AG08396 (cell line): ENCODE results near the gene CABLES1.
A peak's percentile ranks its signal among the peaks of the same experiment; 100 is the strongest.

Experiments used
- DNase-seq: peaks from one replicate; pipeline ENCODE4 v3.0.0; 2012; ENCODE audit warnings: low spot score, mixed read lengths

CABLES1 gene

GRCh38 chr18:23169673-23170044 is 34.4 kb downstream of the CABLES1 start:
- no peak for DNase-seq

- DNase-seq, result no peak
Measured at GRCh38 chr18:23170137-23170536, 34.9 kb downstream of the CABLES1 start.

GRCh38 chr18:23171581-23172156 is 36.4 kb downstream of the CABLES1 start:
- DNase-seq, result no peak

- DNase-seq, result no peak
Measured at GRCh38 chr18:23172591-23173380, 37.5 kb downstream of the CABLES1 start.

DNA sequence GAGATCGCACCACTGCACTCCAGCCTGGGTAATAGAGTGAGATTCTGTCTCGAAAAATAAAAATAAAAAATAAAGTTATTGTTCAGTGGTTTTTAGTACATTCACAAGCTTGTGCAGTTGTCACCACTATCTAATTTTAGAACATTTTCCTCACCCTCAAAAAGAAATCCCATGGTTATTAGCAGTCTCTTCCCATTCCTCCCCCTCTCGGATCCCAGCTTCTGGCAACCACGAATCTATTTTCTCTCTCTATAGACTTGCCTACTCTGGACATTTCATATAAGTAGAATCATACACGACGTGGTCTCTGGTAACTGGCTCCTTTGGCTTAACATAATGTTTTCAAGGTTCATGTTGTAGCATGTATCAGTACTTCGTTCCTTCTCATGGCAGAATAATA is 38.6 kb downstream of the CABLES1 start:
- DNase-seq, result no peak

DNA sequence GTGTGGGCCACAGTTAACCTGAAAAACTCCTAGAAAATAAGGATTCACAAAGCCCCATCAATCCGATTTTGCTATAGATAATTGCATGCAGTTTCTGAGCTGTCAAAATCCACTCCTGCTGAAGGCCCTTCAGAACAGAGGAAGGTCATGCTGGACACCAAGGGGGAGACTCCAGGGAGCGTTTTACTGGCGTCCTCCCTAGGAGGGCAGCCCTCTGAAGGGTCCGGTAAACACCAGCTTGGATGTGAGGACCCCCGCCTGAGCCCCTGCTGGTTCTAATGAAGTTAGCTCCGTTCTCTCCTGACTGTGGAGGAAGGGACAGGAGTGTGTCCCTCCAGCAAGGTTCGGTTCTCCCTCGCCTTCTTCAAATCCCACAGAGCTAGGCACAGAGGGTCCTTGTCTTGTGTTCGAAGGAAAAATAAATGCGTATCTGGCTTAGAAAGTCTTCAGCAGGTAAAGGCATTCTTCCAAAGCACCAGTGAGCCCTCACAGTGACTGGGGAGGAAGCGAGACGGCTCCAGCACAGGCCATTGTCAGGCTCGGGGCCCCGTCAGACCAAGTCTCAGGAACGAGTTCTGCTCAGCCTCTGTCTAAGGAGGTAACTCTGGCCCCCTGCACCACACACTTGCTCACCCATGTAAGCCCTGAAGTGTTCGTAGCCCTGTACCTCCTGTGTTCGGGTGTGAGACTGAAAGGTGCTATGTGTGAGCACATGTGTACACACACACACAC is 41.6 kb downstream of the CABLES1 start:
- no peak for DNase-seq

DNA sequence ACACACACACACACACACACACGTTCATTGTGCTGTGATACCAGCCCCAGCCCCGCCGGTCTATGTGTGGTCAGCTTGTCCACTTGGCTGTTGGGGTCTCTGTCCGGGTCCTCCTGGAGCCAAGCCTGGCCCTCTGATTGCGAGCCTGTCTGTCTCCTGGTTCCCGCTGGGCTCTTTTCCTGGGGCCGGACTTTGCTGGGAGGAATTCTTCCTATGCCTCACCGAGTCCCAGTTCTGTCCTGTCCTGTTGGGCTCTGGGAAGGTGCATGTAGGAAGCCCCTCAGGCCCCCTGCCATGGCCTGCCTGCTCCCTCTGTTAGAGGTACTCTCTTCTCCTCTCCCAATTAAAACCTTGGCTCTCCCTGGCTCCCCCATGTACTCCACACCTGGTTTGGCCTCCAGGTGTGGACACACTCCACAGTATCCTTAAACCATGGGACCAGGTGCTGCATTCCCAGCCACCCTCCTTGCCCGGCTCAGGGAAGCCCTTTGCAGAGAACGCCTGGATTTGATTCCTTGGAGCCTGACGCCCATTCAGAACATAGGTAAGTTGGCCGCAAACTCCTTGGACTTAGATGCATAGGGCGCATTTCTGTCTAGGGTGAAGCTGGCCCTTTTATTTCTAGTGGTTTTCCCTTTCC is 42.3 kb downstream of the CABLES1 start:
- DNase-seq, result no peak

DNA sequence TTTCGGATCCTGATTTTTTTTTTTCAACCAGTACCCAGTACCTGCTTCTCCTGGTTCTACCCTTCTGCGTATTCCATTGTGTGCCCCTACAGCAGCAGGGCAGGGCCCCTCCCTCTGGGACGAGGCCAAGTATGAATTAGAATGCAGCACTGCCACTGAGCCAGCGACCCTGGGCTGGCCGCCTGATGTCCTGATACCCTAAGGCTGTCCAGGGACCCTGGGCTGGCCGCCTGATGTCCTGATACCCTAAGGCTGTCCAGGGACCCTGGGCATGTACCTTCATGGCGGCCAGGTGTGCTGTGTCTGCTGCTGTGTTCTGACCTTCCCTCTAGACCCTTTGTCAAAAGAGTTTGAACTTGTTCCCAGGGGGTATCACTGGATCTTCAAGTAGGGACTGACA is 42.9 kb downstream of the CABLES1 start:
- DNase-seq, result no peak

DNA sequence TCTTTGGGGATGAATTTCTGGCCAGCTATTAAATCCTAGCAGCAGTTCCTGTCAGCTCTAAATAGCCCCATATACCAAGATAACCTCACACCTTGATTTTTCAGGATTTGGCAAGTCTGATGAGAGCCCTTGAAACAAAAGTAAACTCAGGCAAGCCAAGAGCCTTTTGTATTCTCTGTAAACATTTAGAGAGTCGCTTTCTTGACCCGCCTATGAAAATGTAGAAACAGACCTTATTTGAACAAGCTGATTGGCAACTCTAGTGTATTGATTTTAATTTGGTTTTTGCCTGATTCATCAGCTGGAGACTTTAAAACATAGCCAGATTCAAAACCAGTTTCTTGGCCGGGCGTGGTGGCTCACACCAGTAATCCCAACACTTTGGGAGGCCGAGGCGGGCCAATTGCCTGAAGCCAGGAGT is 43.4 kb downstream of the CABLES1 start:
- DNase-seq, result no peak

DNA sequence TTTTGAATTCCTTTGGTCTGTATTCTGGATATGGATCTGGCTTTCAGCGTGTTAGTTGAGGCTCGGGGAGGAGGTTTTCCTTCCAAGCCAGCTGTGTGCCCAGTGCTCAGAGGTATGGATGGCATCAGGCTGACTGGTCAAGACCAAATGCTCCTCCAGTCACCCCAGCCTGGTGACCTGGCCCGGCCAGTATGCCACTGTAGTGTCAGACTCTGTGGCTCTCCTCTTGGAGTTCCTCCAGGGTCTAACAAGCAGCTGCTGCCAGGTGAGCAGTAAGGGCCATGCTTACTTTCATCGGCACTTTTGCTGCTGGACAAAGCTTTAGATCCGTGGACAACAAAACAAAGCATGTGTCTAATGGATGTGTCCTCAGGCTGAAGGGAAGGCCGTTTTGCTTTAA is 44.1 kb downstream of the CABLES1 start:
- no peak for DNase-seq

GRCh38 chr18:23181547-23181946 is 46.3 kb downstream of the CABLES1 start:
- no peak for DNase-seq

DNA sequence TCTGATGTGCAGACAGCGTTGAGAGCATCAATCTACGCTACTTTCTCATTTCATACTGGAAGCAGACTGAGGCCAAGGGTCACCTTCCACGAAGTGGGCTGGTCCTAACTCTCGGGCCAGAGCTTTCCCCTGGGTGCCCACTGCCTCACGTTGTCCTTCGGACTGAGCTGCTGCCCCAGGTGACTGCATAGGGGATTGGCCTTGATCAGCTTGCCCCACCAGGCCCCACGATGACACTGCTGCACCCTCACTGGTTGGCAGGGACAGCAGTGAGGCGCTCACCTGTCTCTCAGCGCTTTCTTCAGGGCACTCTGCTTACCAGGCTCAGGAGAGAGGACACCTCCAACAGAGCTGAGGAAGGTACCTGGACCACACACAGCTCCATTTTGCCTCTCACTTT is 47.3 kb downstream of the CABLES1 start:
- DNase-seq, result no peak

DNA sequence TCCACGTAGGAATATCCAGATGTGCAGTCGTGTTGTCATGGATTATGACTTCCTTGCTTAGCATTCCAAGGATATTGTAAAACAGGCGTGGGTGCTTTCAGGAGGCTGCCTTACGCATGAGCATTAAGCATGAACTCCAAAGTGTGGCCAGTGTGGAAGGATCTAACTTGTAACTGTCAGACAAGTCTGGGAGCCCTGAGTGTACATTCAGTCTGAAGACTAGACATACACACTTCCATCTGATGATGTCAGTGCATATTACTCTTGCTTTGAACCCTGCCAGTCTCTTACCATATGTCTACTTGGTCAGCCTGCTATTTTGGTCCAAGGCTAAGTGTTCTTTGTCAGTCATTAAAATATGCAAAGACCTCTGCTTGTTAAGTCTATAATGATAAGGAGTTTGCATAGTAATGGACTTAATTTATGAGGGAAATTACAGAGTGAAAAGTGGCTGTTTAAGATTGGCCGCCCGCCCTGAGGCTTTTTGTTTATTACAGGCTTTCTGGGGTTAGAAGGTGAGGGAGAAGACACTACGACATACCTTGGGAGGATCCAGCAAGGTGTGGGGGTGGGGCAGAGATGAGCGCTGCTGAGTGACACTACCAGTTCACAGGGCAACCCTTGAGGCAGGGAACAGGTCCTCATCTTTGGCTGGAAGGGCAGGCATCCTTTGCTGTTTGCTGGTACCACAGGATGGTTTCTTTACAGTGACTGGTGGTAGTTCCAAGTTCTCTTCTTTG is 48.3 kb downstream of the CABLES1 start:
- peak; percentile 38 for DNase-seq

DNA sequence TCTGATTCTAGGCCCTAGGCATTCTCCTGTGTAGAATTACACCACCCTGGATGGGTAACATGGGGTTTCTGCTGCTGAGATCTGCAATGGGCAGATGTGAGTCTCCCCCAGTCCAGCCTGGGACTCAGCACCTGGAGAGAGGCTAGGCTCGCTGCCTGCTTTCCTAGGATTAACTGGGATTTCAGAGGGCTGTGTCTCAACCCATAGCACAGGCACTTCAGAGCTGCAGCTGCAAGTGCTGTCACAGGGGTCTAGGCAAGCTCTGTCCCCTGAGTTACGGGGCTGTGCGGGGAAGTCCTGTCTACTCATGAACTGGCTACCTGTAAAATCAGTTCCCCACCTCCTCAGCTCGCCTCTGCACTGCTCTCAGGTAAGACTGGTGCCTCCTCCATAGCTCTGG is 51.5 kb downstream of the CABLES1 start:
- DNase-seq, result no peak

GRCh38 chr18:23188068-23188760 is 52.9 kb downstream of the CABLES1 start:
- DNase-seq, result no peak

DNA sequence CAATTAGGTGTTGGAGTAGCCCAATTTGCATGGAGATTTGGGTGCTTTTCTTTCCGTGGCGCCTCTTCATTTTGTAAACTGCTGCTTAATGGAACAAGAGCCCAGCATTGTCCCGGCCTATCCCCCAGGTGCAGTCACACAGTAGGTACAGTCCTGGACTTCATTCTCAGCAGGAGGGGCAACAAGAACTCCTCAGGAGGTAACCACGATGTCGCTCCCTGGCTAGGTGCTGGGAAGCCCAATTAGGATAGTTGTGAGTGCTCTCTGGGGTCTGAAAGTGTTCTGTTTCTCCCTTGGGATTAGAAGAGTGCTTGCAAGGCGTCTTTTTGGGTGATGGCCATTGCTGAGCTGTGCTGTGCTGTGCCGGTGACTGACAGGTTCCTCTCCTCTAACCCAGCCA is 53.8 kb downstream of the CABLES1 start:
- no peak for DNase-seq

DNA sequence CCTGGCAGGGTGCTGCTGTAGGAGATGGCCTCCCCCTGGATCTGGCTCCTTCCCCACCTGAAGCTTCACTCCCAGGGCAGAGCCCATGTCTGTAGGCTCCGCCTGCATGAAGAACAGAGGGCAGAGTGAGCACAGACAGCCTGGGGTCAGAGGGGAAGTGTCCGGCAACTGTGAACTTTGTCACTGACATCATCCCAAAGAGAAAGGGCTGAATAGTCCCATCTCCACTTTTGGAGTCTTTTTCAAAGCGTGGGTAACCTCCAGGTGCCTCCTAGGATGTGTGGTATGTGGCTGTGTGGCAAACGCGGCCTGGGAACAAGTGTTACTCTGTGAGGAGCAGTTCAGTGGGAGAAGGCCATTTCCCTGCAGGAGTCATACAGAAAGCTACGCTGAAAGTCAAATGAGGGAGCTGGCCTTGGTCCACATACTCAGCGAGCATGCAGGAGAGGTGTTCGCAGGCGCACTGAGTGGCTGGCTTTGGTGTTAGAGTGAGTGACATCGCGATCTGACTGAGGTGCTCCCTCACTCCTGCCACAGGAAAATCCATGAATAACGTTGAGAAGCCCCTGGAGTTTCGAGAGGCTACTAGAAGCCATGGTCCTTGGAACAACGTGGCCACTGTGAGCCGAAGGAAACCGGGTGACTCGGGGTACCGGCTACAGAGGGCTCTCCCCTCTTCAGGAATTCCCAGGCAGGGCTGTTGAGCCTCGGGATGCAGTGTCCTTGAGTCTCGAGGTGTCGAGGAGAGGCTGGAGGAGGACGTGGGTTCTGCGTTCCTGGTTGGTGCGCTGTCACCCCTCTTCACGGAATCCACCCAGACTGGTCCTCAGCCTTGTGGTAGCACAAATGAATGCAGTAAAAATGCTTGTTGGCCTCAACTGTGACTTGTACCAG is 54.7 kb downstream of the CABLES1 start:
- no peak for DNase-seq

DNA sequence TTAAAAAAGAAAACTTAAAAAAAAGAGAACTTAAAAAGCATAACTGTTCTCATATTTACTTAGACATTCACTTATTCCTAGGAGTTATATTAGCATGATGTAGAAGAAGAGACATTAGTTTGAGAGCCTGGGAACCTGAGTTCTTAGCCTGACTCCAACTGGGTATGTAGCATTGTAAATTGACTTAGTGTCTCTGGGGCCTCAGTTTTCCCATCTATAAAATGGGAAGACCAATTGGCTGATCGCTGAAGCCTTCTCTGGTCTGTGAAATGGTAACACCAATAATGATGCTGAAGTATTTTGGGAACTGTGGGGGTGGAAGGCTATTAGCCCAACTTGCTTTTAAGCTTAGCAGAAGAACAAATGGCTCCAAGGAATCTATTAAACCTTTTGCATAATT is 55.9 kb downstream of the CABLES1 start:
- no peak for DNase-seq

DNA sequence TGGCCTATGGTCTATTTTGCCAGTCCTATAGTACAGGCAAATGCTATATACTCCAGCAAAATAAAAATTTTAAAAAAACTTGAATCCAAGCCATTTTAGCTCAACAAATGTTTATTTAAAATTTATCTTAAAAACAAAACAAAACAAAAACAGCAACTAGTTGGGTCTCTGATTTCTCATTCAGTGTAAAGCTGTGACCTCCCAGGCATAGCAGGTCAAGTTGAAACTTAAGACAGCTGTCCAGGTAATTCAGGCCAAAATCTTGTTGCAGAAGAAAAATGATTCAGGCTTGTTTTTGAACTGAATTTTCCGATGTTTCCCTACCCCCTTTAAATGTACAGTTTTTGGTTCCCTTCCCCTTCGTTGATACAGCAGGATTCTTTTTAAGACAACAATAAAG is 58.5 kb downstream of the CABLES1 start:
- no peak for DNase-seq
